H9 (cell line): ENCODE measurements around the gene NR1D1. TPM values are rescaled to one million over a fixed set of nuclear protein-coding genes. Genes with fewer than 3 reads are reported as not detected.

Experiments
- DNase-seq: peaks from one replicate; pipeline ENCODE4 v3.0.0-alpha.2; 2017
- H2AFZ ChIP-seq: one replicate; pipeline ENCODE4 v1.6.1; 2013; ENCODE audit warnings: mild to moderate bottlenecking, low read length, control low read depth, moderate library complexity
- H2AK5ac ChIP-seq: 2 replicates; pipeline ENCODE4 v1.6.1; 2013; ENCODE audit warnings: low read length, control low read depth, mixed read lengths; ENCODE audit not compliant: insufficient read length
- H2BK120ac ChIP-seq: one replicate; pipeline ENCODE4 v1.6.1; 2013; ENCODE audit warnings: low read depth, mild to moderate bottlenecking, low read length, control low read depth, inconsistent platforms; ENCODE audit not compliant: poor library complexity, severe bottlenecking
- H2BK12ac ChIP-seq: 2 replicates; pipeline ENCODE4 v1.6.1; 2013; ENCODE audit warnings: low read length, control low read depth, mixed read lengths, low read depth; ENCODE audit not compliant: insufficient read length
- H2BK15ac ChIP-seq: 2 replicates; pipeline ENCODE4 v1.6.1; 2013; ENCODE audit warnings: low read depth, low read length, control low read depth
- H2BK20ac ChIP-seq: one replicate; pipeline ENCODE4 v1.6.1; 2013; ENCODE audit warnings: low read depth, mild to moderate bottlenecking, low read length, control low read depth, inconsistent platforms; ENCODE audit not compliant: poor library complexity, severe bottlenecking
- H2BK5ac ChIP-seq: 2 replicates; pipeline ENCODE4 v1.6.1; 2013; ENCODE audit warnings: low read length, control low read depth, mixed read lengths; ENCODE audit not compliant: insufficient read length
- H3K14ac ChIP-seq: 2 replicates; pipeline ENCODE4 v1.6.1; 2013; ENCODE audit warnings: low read length, control low read depth; ENCODE audit not compliant: insufficient read depth
- H3K18ac ChIP-seq: 2 replicates; pipeline ENCODE4 v1.6.1; 2013; ENCODE audit warnings: low read depth, mild to moderate bottlenecking, mixed read lengths, low read length, control low read depth; ENCODE audit not compliant: insufficient read length
- H3K23ac ChIP-seq: 2 replicates; pipeline ENCODE4 v1.6.1; 2013; ENCODE audit warnings: low read length, control low read depth, mixed read lengths, low read depth; ENCODE audit not compliant: insufficient read length
- H3K23me2 ChIP-seq: 2 replicates; pipeline ENCODE4 v1.6.1; 2013; ENCODE audit warnings: low read depth, mild to moderate bottlenecking, mixed read lengths, low read length, control low read depth; ENCODE audit not compliant: insufficient read length, poor library complexity, severe bottlenecking
- H3K27ac ChIP-seq: 2 replicates; pipeline ENCODE4 v1.5.1; 2013; ENCODE audit warnings: low read length, control low read depth, mixed read lengths, low read depth; ENCODE audit not compliant: insufficient read length
- H3K27me3 ChIP-seq: 2 replicates; pipeline ENCODE4 v1.6.1; 2013; ENCODE audit warnings: low read length, control low read depth, inconsistent platforms; ENCODE audit not compliant: insufficient read depth
- H3K4ac ChIP-seq: 2 replicates; pipeline ENCODE4 v1.6.1; 2013; ENCODE audit warnings: low read depth, mild to moderate bottlenecking, control low read depth, inconsistent platforms, low read length, moderate library complexity
- H3K4me1 ChIP-seq: 2 replicates; pipeline ENCODE4 v1.6.1; 2013; ENCODE audit warnings: low read length, control low read depth, inconsistent platforms; ENCODE audit not compliant: insufficient read depth
- H3K4me2 ChIP-seq: 2 replicates; pipeline ENCODE4 v1.6.1; 2013; ENCODE audit warnings: low read length, control low read depth, mixed read lengths; ENCODE audit not compliant: insufficient read length, insufficient read depth
- H3K56ac ChIP-seq: 2 replicates; pipeline ENCODE4 v1.6.1; 2013; ENCODE audit warnings: low read depth, mild to moderate bottlenecking, mixed read lengths, low read length, control low read depth; ENCODE audit not compliant: insufficient read length
- H3K79me1 ChIP-seq: 2 replicates; pipeline ENCODE4 v1.6.1; 2013; ENCODE audit warnings: low read depth, mild to moderate bottlenecking, moderate library complexity, low read length, control low read depth, inconsistent platforms; ENCODE audit not compliant: insufficient read depth, poor library complexity, severe bottlenecking
- H3K79me2 ChIP-seq: 2 replicates; pipeline ENCODE4 v1.6.1; 2013; ENCODE audit warnings: low read length, control low read depth, inconsistent platforms; ENCODE audit not compliant: insufficient read depth
- H3K9ac ChIP-seq: 2 replicates; pipeline ENCODE4 v1.6.1; 2013; ENCODE audit warnings: low read length, control low read depth, mixed read lengths; ENCODE audit not compliant: insufficient read length; ENCODE audit errors: extremely low read depth
- H3K9me3 ChIP-seq: one replicate; pipeline ENCODE4 v1.6.1; 2013; ENCODE audit warnings: low read depth, low read length, inconsistent platforms; ENCODE audit not compliant: control insufficient read depth
- H3T11ph ChIP-seq: one replicate; pipeline ENCODE4 v1.6.1; 2013; ENCODE audit warnings: mild to moderate bottlenecking, low read length, control low read depth, inconsistent platforms
- H4K20me1 ChIP-seq: one replicate; pipeline ENCODE4 v1.6.1; 2013; ENCODE audit not compliant: control insufficient read depth, insufficient read length, insufficient read depth
- H4K5ac ChIP-seq: 2 replicates; pipeline ENCODE4 v1.6.1; 2013; ENCODE audit warnings: low read depth, mild to moderate bottlenecking, mixed read lengths, low read length, control low read depth; ENCODE audit not compliant: insufficient read length
- H4K8ac ChIP-seq: replicated peaks from 2 replicates; pipeline ENCODE4 v1.6.1; 2013; ENCODE audit warnings: low read length, control low read depth, mixed read lengths, low read depth; ENCODE audit not compliant: insufficient read length
- H4K91ac ChIP-seq: 2 replicates; pipeline ENCODE4 v1.6.1; 2013; ENCODE audit warnings: low read depth, mild to moderate bottlenecking, moderate library complexity, mixed read lengths, low read length, control low read depth; ENCODE audit not compliant: insufficient read length
- H3K27ac Mint-ChIP-seq, 3 experiments: 2 replicates in 2 of 3; 3 replicates in 1 of 3; pipeline ENCODE4 v1.8.0; 2020 to 2021; ENCODE audit warnings: mixed read lengths in 3 of 3, mild to moderate bottlenecking in 1 of 3, moderate library complexity in 1 of 3
- H3K27me3 Mint-ChIP-seq: 2 replicates; pipeline ENCODE4 v1.8.0; 2021; ENCODE audit warnings: low read depth, mild to moderate bottlenecking, moderate library complexity, mixed read lengths
- H3K36me3 Mint-ChIP-seq, 3 experiments: 2 replicates in 2 of 3; 3 replicates in 1 of 3; pipeline ENCODE4 v1.8.0; 2020 to 2021; ENCODE audit warnings: low read depth in 3 of 3, mixed read lengths in 3 of 3; ENCODE audit not compliant: insufficient read depth in 1 of 3
- H3K4me1 Mint-ChIP-seq, 2 experiments: 2 replicates each; pipeline ENCODE4 v1.8.0; 2020; ENCODE audit warnings: mixed read lengths in 2 of 2
- H3K4me3 Mint-ChIP-seq, 2 experiments: 2 replicates in 1 of 2; 3 replicates in 1 of 2; pipeline ENCODE4 v1.8.0; 2020 to 2021; ENCODE audit warnings: mild to moderate bottlenecking in 2 of 2, mixed read lengths in 2 of 2, moderate library complexity in 1 of 2
- H3K9me3 Mint-ChIP-seq, 2 experiments: 2 replicates in 1 of 2; 3 replicates in 1 of 2; pipeline ENCODE4 v1.8.0; 2020; ENCODE audit warnings: mild to moderate bottlenecking in 2 of 2, mixed read lengths in 2 of 2, moderate library complexity in 1 of 2
- CTCF ChIP-seq: fragments of 200-600 bp; sonication (generic); conservative IDR thresholded peaks from 3 replicates; pipeline ENCODE4 v1.8.0; 2021; ENCODE audit warnings: antibody characterized with exemption, mild to moderate bottlenecking
- WGBS: extraction: QIAGEN DNeasy Blood & Tissue Kit; methylation state at CpG from one replicate; pipeline ENCODE4 v1.1.7; 2013; ENCODE audit warnings: missing lambda C conversion rate, low lambda C conversion rate, mixed read lengths; ENCODE audit not compliant: insufficient read length; ENCODE audit errors: extremely low coverage; 5-methylcytosine and 5-hydroxymethylcytosine counted together
- total RNA-seq: library from RNA; stranded (reverse); gene quantifications from 2 replicates; pipeline ENCODE4 v1.2.1, GENCODE V29; 2021

Gene NR1D1
- total RNA-seq, 1 experiment from 2014 or later: 8.6 TPM

- H3T11ph ChIP-seq: no peak overlapping the region
- no peak overlapping the region for H4K5ac ChIP-seq
- no peak overlapping the region for H4K91ac ChIP-seq
- no peaks in the 10 kb centered on the region for H3K27me3 ChIP-seq
- TF ChIP-seq CTCF: no peak
- no peak overlapping the region for H2AFZ ChIP-seq
- no peak overlapping the region for H3K56ac ChIP-seq
- Mint-ChIP-seq H3K27me3 (no peaks in the 10 kb centered on the region), H3K9me3 (no peaks in the 10 kb centered on the region), H3K27ac (no peak overlapping the region), H3K4me1 (peaks cover 10 to 49% of the 10 kb centered on the region in 2 experiments; a peak in 3 of 4 replicates), H3K36me3 (peaks cover 28 to 51% (median 38%) of the 10 kb centered on the region in 3 experiments), H3K4me3 (no peak overlapping the region)
- H3K4me1 ChIP-seq: no peaks in the 10 kb centered on the region; the same call in 1 of the 2 replicates
- no peak overlapping the region for H3K4ac ChIP-seq
- H3K14ac ChIP-seq: no peak overlapping the region
- H3K9ac ChIP-seq: no peak overlapping the region
- no peak overlapping the region for H2BK15ac ChIP-seq
- H2BK120ac ChIP-seq: no peak overlapping the region
- no peak overlapping the region for H2BK5ac ChIP-seq
- H2AK5ac ChIP-seq: no peak overlapping the region
- H3K18ac ChIP-seq: no peak overlapping the region
- no CpG with 5 or more reads among the region's 3 CpGs for WGBS
- H4K8ac ChIP-seq: no peak overlapping the region
- no peak overlapping the region for H3K4me2 ChIP-seq
- DNase-seq: no peak
- no peaks in the 10 kb centered on the region for H3K79me1 ChIP-seq
- no peaks in the 10 kb centered on the region for H3K79me2 ChIP-seq
- no peaks in the 10 kb centered on the region for H3K9me3 ChIP-seq
- no peaks in the 10 kb centered on the region for H3K23me2 ChIP-seq
- H3K23ac ChIP-seq: no peak overlapping the region
- H2BK12ac ChIP-seq: no peak overlapping the region
- H2BK20ac ChIP-seq: no peak overlapping the region
- peaks cover 2% of the 10 kb centered on the region for H4K20me1 ChIP-seq
- no peak overlapping the region for H3K27ac ChIP-seq
Observed at GRCh38 chr17:40092581-40092980, 7.8 kb downstream of the NR1D1 start.
